ENCODE data around the gene CA12.
A peak's percentile ranks its signal among the peaks of the same experiment; 100 is the strongest.
"Not testable (repeated sequence)": the region's sequence is repeated elsewhere in the genome, so short reads cannot be mapped to it uniquely, and the experiment has no call there.

CA12 gene

DNA sequence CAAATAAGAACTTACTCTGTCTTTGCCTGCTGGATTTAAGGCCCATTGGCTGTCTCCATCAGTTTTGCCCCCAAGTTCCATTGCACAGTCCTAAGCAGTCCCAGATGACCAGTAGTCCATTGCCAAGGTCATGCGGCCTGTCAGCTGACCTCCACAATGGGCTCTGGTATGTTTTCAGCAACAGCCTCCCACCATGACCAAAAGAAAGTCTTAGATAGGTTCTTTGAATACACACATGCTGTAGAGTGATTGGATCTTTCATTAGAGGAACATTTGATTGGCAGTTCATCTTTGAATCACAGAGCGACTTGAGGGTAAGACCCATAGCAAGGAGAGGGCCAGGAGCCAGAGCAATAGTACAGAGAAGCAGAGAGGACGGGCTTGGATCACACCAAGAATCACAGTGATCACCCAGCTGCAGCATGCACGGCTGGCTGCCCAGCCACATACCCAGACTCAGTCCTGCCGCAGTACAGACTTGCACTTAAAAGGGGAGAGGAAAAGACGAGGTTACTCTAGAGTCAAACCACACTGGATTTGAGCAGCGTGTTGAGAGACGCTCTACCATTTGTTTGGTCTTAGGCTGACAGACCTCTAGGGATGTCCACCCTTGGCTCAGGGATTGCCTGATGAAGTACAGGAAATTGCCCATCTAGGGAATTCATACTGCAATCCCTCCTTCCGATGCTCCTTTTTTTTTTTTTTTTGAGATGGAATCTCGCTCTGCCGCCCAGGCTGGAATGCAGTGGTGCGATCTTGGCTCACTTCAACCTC lies 53.8 kb downstream of the CA12 start:
- H3K4me1 Mint-ChIP-seq, result peaks cover 10% of the 10 kb centered on the region
- H3K4me3 Mint-ChIP-seq, result no peak overlapping the region
- DNase-seq (ENCODE audit: low spot score in 2 of 2) (no peak), ATAC-seq (no peak)
- no peak overlapping the region for H3K27ac Mint-ChIP-seq
- no peaks in the 10 kb centered on the region for H3K36me3 Mint-ChIP-seq
- H3K9me3 Mint-ChIP-seq, result no peaks in the 10 kb centered on the region

- Mint-ChIP-seq H3K4me3 (no peak overlapping the region), H3K9me3 (no peaks in the 10 kb centered on the region), H3K36me3 (no peaks in the 10 kb centered on the region), H3K4me1 (no peaks in the 10 kb centered on the region), H3K27ac (no peak overlapping the region)
- DNase-seq (ENCODE audit: low spot score in 2 of 2) (no peak), ATAC-seq (peak; percentile 88)
Measured at GRCh38 chr15:63324770-63325169, 56.9 kb downstream of the CA12 start.

DNA sequence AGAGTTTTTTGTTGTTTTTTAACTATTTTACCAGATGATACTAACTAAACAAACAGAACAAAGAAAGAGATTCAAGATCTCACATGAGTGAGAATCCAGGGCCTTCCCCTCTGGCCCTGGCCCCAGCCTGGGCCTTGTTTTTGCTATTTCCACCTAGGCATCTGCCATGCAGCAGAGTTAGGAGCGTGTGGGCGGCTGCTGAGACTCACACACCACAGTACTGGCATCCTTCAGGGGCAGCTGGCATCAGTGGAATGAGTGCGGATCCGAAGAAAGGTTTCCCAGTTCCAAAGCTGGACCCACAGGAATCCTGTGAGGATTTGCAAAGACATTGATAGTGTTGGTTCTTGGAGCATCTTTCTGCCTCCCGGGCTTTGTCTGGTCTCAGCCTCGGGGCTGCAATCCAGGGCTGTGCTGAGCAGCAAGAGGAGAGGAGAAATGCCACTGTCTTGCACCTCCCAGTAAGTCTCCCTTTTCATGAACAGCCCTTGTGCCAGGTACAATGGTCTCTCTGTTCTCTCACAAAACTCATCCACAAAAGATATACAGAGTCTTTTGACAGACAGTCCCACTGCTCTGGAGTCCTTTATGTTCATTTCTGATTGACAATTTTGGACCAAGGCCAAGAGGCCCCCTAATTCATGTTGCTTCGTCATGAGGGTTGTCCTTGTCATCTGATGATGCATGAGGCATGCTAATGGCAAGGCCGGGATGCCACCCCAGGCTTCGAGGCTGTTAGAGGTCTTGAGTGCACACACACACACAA lies 57.7 kb downstream of the CA12 start:
- Mint-ChIP-seq H3K4me1 (no peaks in the 10 kb centered on the region), H3K27ac (no peak overlapping the region), H3K4me3 (no peak overlapping the region), H3K36me3 (no peaks in the 10 kb centered on the region), H3K9me3 (no peaks in the 10 kb centered on the region)
- DNase-seq (ENCODE audit: low spot score in 2 of 2) (no peak), ATAC-seq (no peak)

DNA sequence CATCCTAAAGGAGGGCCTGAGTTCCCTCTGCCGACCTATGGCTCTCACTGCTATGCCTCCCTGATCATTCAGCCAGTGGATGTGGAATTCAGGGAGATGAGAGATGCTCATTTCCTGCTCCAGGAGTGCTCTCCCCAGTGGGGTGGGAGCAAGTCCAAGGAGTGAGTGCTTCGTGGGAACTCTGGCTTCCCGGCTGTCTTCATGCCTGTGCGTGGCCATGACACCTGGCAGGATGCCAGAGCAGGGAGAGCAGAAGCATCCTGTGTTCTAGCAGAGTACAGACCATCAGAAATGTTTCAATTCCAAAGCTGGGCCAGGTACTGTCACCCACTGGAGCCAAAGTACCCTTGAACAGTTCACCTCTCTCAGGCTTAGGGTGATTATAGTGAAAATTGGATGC lies 59.1 kb downstream of the CA12 start:
- ATAC-seq, result no peak
- Mint-ChIP-seq H3K36me3 (no peaks in the 10 kb centered on the region), H3K4me3 (no peak overlapping the region), H3K4me1 (no peaks in the 10 kb centered on the region), H3K9me3 (no peaks in the 10 kb centered on the region), H3K27ac (no peak overlapping the region)
- no peak for DNase-seq (ENCODE audit: low spot score in 2 of 2)

DNA sequence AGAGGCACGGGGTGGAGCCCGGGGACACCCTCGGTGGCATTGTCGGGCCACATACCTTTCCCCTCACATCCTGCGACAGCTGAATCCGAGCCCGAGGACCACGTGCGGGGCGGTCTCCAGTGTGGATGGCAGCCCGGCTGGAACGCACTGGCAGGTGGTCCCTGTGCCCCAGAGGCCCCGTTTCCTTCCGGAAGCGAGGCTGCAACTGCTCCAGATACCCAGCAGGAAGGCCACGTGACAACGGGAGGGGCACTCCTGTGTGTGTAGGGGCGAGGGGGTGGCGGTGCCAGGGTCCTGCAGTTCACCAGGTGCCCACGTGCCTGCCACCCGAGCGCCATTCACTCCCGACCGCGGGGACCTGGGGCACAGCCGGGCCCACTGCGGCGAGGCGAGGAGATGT lies 60.2 kb downstream of the CA12 start:
- DNase-seq (ENCODE audit: low spot score in 2 of 2) (no peak), ATAC-seq (no peak)
- no peaks in the 10 kb centered on the region for H3K4me1 Mint-ChIP-seq
- H3K4me3 Mint-ChIP-seq, result no peak overlapping the region
- no peaks in the 10 kb centered on the region for H3K9me3 Mint-ChIP-seq
- H3K27ac Mint-ChIP-seq, result no peak overlapping the region
- no peaks in the 10 kb centered on the region for H3K36me3 Mint-ChIP-seq

GRCh38 chr15:63320981-63321380 lies 60.7 kb downstream of the CA12 start:
- not testable (repeated sequence) for H3K27ac Mint-ChIP-seq; ATAC-seq; H3K36me3 Mint-ChIP-seq; H3K4me1 Mint-ChIP-seq; H3K9me3 Mint-ChIP-seq; H3K4me3 Mint-ChIP-seq; DNase-seq (ENCODE audit: low spot score in 2 of 2)

DNA sequence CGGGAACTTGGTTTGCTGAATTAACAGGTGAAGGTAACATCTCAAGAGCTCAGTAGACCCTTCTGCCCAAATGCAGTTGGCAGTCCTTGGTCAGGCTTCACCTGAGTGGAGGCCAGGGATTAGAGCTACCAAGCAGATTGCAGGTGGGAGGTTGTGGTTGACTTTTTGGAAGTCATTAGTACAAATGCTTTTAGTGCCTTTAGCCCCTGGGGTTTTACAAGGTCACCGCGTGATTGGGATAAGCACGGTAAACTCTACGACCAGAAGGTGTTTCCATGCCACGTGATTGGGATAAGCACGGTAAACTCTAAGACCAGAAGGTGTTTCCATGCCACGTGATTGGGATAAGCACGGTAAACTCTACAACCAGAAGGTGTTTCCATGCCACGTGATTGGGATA lies 61.2 kb downstream of the CA12 start:
- not testable (repeated sequence) for H3K9me3 Mint-ChIP-seq; H3K27ac Mint-ChIP-seq; DNase-seq (ENCODE audit: low spot score in 2 of 2); H3K4me1 Mint-ChIP-seq; H3K36me3 Mint-ChIP-seq; H3K4me3 Mint-ChIP-seq; ATAC-seq

DNA sequence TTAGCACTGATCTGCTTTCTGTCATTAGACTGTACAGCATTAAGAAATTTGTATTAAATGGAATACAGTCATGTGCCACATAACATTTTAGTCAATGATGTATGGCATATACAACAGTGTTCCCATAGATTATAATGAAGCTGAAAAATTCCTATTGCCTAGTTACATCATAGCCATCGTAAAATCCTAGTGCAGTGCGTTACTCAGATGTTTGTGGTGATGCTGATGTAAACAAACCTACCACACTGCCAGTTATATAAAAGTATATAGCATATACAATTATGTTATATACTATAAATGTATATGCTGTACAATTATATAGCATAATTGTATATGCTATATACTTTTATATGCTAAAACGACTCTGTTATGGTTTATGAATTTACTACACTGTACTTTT lies 62.6 kb downstream of the CA12 start:
- Mint-ChIP-seq H3K4me3 (no peak overlapping the region), H3K4me1 (no peaks in the 10 kb centered on the region)
- no peak for ATAC-seq

GRCh38 chr15:63318344-63318743 lies 63.3 kb downstream of the CA12 start:
- H3K9me3 Mint-ChIP-seq, result no peaks in the 10 kb centered on the region
- no peaks in the 10 kb centered on the region for H3K36me3 Mint-ChIP-seq
- H3K4me1 Mint-ChIP-seq, result no peaks in the 10 kb centered on the region
- no peak overlapping the region for H3K27ac Mint-ChIP-seq
- ATAC-seq (no peak), DNase-seq (ENCODE audit: low spot score in 2 of 2) (no peak)
- H3K4me3 Mint-ChIP-seq, result no peak overlapping the region

More for the DNA sequence above, 62.6 kb downstream of the CA12 start:
- DNase-seq (ENCODE audit: low spot score in 2 of 2), result no peak
- Mint-ChIP-seq H3K9me3 (no peaks in the 10 kb centered on the region), H3K27ac (no peak overlapping the region), H3K36me3 (no peaks in the 10 kb centered on the region)

GRCh38 chr15:63314409-63314808 lies 67.2 kb downstream of the CA12 start:
- DNase-seq (ENCODE audit: low spot score in 2 of 2), result no peak
- Mint-ChIP-seq H3K4me3 (no peak overlapping the region), H3K4me1 (no peaks in the 10 kb centered on the region), H3K9me3 (no peaks in the 10 kb centered on the region), H3K36me3 (no peaks in the 10 kb centered on the region), H3K27ac (no peak overlapping the region)
- no peak for ATAC-seq

DNA sequence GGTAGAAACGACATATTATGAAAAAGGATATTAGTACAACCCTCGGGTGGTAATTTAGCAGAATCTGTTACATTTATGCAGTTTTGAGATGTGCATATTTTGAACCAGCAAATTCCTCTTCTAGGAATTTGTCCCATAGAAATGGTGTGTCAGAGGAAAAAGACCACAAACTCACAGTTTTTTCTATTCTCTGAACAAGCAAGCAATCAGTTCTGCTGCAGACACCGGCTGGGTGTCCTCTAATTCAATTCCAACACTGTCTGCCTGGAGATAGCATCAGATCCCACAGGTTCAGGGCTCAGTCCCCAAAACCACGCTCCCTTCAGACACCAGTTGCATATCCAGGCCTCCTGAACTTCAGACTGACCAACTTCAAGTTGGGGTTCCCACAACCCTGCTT lies 67.8 kb downstream of the CA12 start:
- ATAC-seq, result no peak
- Mint-ChIP-seq H3K36me3 (no peaks in the 10 kb centered on the region), H3K9me3 (no peaks in the 10 kb centered on the region), H3K27ac (no peak overlapping the region), H3K4me1 (no peaks in the 10 kb centered on the region), H3K4me3 (no peak overlapping the region)
- no peak for DNase-seq (ENCODE audit: low spot score in 2 of 2)

- no peaks in the 10 kb centered on the region for H3K9me3 Mint-ChIP-seq
- no peak overlapping the region for H3K27ac Mint-ChIP-seq
- ATAC-seq, result no peak
- DNase-seq (ENCODE audit: low spot score in 2 of 2), result no peak
- H3K4me1 Mint-ChIP-seq, result no peaks in the 10 kb centered on the region
- no peaks in the 10 kb centered on the region for H3K36me3 Mint-ChIP-seq
- H3K4me3 Mint-ChIP-seq, result no peak overlapping the region
Measured at GRCh38 chr15:63312286-63312685, 69.4 kb downstream of the CA12 start.

GRCh38 chr15:63310646-63311045 lies 71.0 kb downstream of the CA12 start:
- Mint-ChIP-seq H3K36me3 (peaks cover 9% of the 10 kb centered on the region), H3K27ac (no peak overlapping the region), H3K4me1 (no peaks in the 10 kb centered on the region), H3K9me3 (no peaks in the 10 kb centered on the region), H3K4me3 (no peak overlapping the region)
- ATAC-seq (no peak), DNase-seq (ENCODE audit: low spot score in 2 of 2) (no peak)

DNA sequence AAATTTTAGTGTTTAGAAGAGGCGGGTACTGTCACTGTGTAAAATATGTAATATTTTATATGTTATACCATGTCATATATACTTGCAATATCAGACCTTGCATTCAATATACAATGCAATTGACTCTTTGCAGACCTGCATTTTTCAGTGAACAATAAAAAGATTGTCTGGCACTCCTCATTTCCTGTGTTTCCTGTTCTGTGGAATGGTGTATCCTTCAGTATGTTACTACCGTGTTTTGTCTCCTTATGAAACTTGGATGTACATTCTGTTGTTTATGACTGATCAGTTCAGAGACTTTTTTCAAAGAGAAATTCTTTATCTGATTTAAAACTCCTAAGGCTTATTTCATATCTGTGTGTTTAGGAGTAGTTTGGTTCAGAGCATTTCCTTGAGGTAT lies 72.7 kb downstream of the CA12 start:
- Mint-ChIP-seq H3K27ac (no peak overlapping the region), H3K9me3 (no peaks in the 10 kb centered on the region), H3K4me1 (no peaks in the 10 kb centered on the region), H3K36me3 (peaks cover 18% of the 10 kb centered on the region), H3K4me3 (no peak overlapping the region)
- DNase-seq (ENCODE audit: low spot score in 2 of 2) (no peak), ATAC-seq (no peak)

GRCh38 chr15:63308491-63308890 lies 73.2 kb downstream of the CA12 start:
- ATAC-seq (no peak), DNase-seq (ENCODE audit: low spot score in 2 of 2) (no peak)
- Mint-ChIP-seq H3K27ac (no peak overlapping the region), H3K4me3 (no peak overlapping the region), H3K9me3 (no peaks in the 10 kb centered on the region), H3K36me3 (peaks cover 18% of the 10 kb centered on the region), H3K4me1 (no peaks in the 10 kb centered on the region)

DNA sequence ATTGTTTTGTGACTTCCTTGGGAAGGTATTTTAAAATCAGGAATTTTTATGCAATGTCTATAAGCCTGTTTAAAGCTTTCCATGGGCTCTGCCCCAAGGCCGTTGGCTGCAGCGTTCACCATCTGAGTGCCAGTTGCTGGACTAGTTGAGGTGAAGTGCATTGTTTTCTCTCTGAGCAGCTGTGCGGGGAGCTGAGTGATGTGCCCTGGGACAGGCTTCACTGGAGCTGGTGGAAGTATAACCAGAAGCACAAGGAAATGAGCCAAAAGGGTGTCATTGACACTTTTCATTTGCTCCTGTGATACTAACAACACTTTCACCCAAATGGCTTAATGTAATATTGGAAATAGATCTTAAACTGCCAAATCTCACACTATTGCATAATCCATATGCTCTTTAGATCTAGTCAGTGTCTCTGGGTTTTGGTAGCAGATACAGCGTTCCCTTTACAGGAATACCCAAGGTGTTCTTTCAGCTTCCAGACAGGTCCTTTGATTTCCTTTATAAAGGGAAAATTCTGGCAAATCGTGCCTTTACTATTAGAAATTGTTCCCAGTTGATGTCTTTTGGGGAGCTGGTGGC lies 75.1 kb downstream of the CA12 start:
- H3K9me3 Mint-ChIP-seq, result no peaks in the 10 kb centered on the region
- ATAC-seq (no peak), DNase-seq (ENCODE audit: low spot score in 2 of 2) (no peak)
- no peak overlapping the region for H3K4me3 Mint-ChIP-seq
- no peak overlapping the region for H3K27ac Mint-ChIP-seq
- H3K36me3 Mint-ChIP-seq, result peaks cover 18% of the 10 kb centered on the region
- H3K4me1 Mint-ChIP-seq, result no peaks in the 10 kb centered on the region

Measured in stimulated activated effector memory CD8-positive, alpha-beta T cell treated with anti-CD3 and anti-CD28 coated beads, Interleukin-12 subunit alpha, Interleukin-12 subunit beta, amount 100 ng/mL, for 72 hours (primary cell).